SU-DHL-6 (cell line): ENCODE results near the gene NACC2.

Experiments used
- EZH2phosphoT487 ChIP-seq: fragments of 200-600 bp; sonication (generic), shearing (Covaris generic); conservative IDR thresholded peaks from 2 replicates; pipeline ENCODE4 v1.6.1; 2018; ENCODE audit warnings: mild to moderate bottlenecking, antibody characterized with exemption, low read length, moderate library complexity, mixed read lengths
- TF ChIP-seq, protein P1 (sequence below): fragments of 200-600 bp; sonication (generic); IDR thresholded peaks from one replicate; pipeline ENCODE4 v1.5.1; 2017; ENCODE audit warnings: antibody characterized with exemption, mild to moderate bottlenecking, low read length, moderate library complexity; ENCODE audit not compliant: insufficient read depth, poor library complexity, severe bottlenecking

DNA sequence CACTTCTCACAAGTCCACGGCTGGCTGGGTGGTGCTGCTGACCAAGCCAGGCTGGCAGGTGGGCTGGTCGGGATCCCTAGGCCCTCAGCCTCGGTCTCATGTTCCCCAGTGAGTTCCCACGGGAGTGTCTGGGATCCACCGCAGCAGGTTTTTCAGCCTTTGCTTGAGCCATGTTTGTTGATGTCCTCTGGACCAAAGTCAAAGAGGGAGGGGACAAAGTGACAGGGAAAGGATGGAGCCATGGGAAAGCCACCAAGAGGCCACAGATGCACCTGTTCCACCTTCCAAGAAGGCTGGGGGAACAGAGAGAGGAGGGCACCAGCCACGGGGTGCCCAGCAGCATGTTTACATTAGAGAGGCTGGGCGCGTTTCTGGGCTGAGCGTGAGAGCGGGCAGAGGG lies 131.2 kb downstream of the NACC2 start:
- TF ChIP-seq, protein P1, sequence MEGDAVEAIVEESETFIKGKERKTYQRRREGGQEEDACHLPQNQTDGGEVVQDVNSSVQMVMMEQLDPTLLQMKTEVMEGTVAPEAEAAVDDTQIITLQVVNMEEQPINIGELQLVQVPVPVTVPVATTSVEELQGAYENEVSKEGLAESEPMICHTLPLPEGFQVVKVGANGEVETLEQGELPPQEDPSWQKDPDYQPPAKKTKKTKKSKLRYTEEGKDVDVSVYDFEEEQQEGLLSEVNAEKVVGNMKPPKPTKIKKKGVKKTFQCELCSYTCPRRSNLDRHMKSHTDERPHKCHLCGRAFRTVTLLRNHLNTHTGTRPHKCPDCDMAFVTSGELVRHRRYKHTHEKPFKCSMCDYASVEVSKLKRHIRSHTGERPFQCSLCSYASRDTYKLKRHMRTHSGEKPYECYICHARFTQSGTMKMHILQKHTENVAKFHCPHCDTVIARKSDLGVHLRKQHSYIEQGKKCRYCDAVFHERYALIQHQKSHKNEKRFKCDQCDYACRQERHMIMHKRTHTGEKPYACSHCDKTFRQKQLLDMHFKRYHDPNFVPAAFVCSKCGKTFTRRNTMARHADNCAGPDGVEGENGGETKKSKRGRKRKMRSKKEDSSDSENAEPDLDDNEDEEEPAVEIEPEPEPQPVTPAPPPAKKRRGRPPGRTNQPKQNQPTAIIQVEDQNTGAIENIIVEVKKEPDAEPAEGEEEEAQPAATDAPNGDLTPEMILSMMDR = no peak
- TF ChIP-seq EZH2phosphoT487 = no peak
